Measurements from ENCODE around the gene MRPL41. TPM values are rescaled to one million over a fixed set of nuclear protein-coding genes. Genes with fewer than 3 reads are reported as not detected.
"Not testable (repeated sequence)": the region's sequence is repeated elsewhere in the genome, so short reads cannot be mapped to it uniquely, and the experiment has no call there.

Gene MRPL41
- total RNA-seq, 1 experiment from 2014 or later = 62.2 TPM

DNA sequence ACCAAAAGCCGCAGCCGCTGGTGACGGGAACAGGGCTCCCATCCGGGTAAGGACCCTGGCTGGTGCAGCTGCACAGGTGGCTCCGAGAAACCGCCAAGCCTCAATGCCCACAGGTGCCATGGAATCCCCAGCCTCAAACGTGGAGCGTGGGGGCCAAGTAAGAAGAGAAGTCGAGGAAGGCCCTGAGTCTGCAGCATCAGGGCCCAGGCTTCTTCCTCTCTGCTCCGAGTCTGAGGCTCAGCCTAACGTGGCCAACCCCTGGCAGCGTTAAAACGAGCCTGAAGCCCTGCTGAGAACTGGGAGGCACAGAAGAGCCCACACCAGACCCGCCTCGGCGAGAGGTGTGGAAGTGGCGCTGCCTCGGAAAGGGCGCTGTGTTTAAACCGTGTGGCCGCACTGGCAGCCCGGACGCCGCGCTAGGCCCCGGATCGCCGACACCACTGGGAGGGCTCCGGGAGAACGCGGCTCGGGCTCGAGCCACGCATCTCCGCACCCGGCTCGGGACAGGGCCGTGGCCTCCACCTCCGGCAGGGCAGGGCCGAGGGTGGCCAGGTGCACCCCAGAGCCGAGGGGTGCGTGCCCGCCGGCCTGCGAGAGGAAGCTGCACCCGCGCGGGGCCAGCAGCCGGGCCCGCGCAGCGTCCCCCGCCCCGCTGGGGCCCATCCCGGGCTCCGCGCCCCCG, 37.9 kb downstream of the MRPL41 start:
- peak overlapping the region; percentile 70 for H3K4me3 ChIP-seq
- DNase-seq = no peak
- H3K9me3 ChIP-seq = no peaks in the 10 kb centered on the region

GRCh38 chr9:137590123-137590468, 38.4 kb downstream of the MRPL41 start:
- no peaks in the 10 kb centered on the region for H3K27me3 ChIP-seq
- H3K4me3 ChIP-seq = peak overlapping the region; percentile 70
- peaks cover 32% of the 10 kb centered on the region for H3K36me3 ChIP-seq
- H3K9me3 ChIP-seq = no peaks in the 10 kb centered on the region
- DNase-seq = no peak

More for the DNA sequence above, 37.9 kb downstream of the MRPL41 start:
- Histone ChIP-seq H3K27me3 (no peaks in the 10 kb centered on the region), H3K36me3 (peaks cover 36% of the 10 kb centered on the region)

DNA sequence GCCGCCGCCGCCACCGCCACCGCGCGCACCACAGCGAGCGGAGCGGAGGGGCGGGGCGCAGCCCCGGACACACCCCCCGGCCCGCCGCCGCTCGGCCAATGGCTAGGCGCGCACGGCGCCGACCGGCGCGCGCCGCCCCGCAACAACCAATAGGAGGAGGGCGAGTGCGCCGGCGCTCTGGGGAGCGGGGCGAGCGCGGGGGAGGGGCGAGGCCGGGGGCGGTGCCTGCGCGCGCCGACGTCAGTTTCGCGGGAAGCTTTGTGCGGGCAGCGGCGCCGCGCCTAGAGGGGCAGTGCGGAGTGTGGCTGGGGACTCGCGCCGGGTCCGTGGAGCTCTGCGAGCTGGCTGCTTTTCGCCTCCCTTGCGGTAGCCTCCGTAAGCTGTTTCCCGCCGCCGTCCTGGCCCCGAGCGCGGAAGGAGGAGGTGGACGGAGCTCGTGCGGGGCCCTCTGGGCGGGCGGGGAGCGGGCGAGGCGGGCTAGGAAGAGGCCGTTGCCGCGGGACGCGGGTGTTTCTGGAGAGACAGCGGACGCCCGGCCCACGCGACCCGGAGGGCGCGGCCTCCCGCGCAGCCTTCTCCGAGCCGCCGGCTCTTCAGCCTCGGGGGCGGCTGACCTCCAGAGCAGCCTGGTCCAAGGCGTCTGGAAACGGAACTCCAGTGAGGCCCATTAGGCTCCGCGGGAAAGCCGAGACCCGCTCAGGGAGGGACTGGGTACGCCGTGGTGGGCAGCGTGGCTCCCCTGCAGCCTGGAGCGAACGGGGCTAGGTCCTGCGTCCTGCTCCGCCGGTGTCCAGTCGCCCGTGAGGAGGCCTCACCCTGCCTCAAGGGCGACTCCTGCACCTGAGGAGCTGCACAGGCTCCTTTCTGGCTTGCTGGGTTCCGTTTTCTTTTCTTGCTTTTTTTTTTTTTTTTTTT, 39.0 kb downstream of the MRPL41 start, which contains the start of gene ZMYND19:
Gene ZMYND19, minus strand, starts transcription at position 44 of the 915 bp plus-strand sequence. CDS start 249 bp downstream, outside the sequence.
- DNase-seq = peak; percentile 80
- Histone ChIP-seq H3K27me3 (no peaks in the 10 kb centered on the region), H3K36me3 (peaks cover 32% of the 10 kb centered on the region), H3K4me3 (peak within 1 kb of the TSS; percentile 81), H3K9me3 (no peaks in the 10 kb centered on the region)

- H3K9me3 ChIP-seq = no peaks in the 10 kb centered on the region
- H3K4me3 ChIP-seq = no peak overlapping the region
- no peaks in the 10 kb centered on the region for H3K27me3 ChIP-seq
- H3K36me3 ChIP-seq = peaks cover 19% of the 10 kb centered on the region
- no peak for DNase-seq
Measured at GRCh38 chr9:137592767-137593166, 41.1 kb downstream of the MRPL41 start.

GRCh38 chr9:137593176-137593575, 41.5 kb downstream of the MRPL41 start:
- no peak overlapping the region for H3K4me3 ChIP-seq
- DNase-seq = no peak
- no peaks in the 10 kb centered on the region for H3K27me3 ChIP-seq
- H3K36me3 ChIP-seq = peaks cover 15% of the 10 kb centered on the region
- no peaks in the 10 kb centered on the region for H3K9me3 ChIP-seq

- DNase-seq, H3K4me3 ChIP-seq, H3K27me3 ChIP-seq, H3K36me3 ChIP-seq, H3K9me3 ChIP-seq: not testable (repeated sequence)
Measured at GRCh38 chr9:137596577-137596976, 44.9 kb downstream of the MRPL41 start.

- no peak overlapping the region for H3K4me3 ChIP-seq
- no peaks in the 10 kb centered on the region for H3K36me3 ChIP-seq
- no peak for DNase-seq
Measured at GRCh38 chr9:137598943-137599342, 47.3 kb downstream of the MRPL41 start.

More at GRCh38 chr9:137598943-137599342, 47.3 kb downstream of the MRPL41 start:
- Histone ChIP-seq H3K9me3 (no peaks in the 10 kb centered on the region), H3K27me3 (no peaks in the 10 kb centered on the region)

Other genes starting within 250 kb of the MRPL41 start
- gene NRARP, start 249.6 kb upstream of the MRPL41 start, total RNA-seq (2014; rRNA removed; shearing (Covaris generic); ENCODE audit: low replicate concordance) = 0.16 TPM in 1 of 2 replicates, not detected in the other
- gene EXD3, start 128.7 kb upstream of the MRPL41 start, total RNA-seq (2014; rRNA removed; shearing (Covaris generic); ENCODE audit: low replicate concordance) = 1.2 TPM in 2 replicates
- gene NOXA1, start 128.5 kb upstream of the MRPL41 start, total RNA-seq (2014; rRNA removed; shearing (Covaris generic); ENCODE audit: low replicate concordance) = not detected in 2 replicates
- gene ENTPD8, start 110.5 kb upstream of the MRPL41 start, total RNA-seq (2014; rRNA removed; shearing (Covaris generic); ENCODE audit: low replicate concordance) = not detected in 2 replicates
- 21.7 and 29.1 TPM in 2 replicates for gene NSMF, start 92.5 kb upstream of the MRPL41 start, total RNA-seq (2014; rRNA removed; shearing (Covaris generic); ENCODE audit: low replicate concordance)
- gene PNPLA7, start 1.5 kb upstream of the MRPL41 start, total RNA-seq (2014; rRNA removed; shearing (Covaris generic); ENCODE audit: low replicate concordance) = not detected in 2 replicates
- gene DPH7, start 27.0 kb downstream of the MRPL41 start, total RNA-seq (2014; rRNA removed; shearing (Covaris generic); ENCODE audit: low replicate concordance) = 28.8 and 69.1 TPM in 2 replicates
- 19.0 and 33.8 TPM in 2 replicates for gene ZMYND19, start 38.6 kb downstream of the MRPL41 start, total RNA-seq (2014; rRNA removed; shearing (Covaris generic); ENCODE audit: low replicate concordance)
- 11.9 and 36.0 TPM in 2 replicates for gene ARRDC1, start 53.8 kb downstream of the MRPL41 start, total RNA-seq (2014; rRNA removed; shearing (Covaris generic); ENCODE audit: low replicate concordance)
- 64.5 and 157 TPM in 2 replicates for gene EHMT1, start 67.1 kb downstream of the MRPL41 start, total RNA-seq (2014; rRNA removed; shearing (Covaris generic); ENCODE audit: low replicate concordance)

Measured in MG63 (cell line).